Measurements from ENCODE around the gene DPEP1. TPM values are rescaled to one million over a fixed set of nuclear protein-coding genes. Genes with fewer than 3 reads are reported as not detected.

DPEP1 gene
- total RNA-seq, 3 donors from 2014 or later (not counting 1 experiment from before 2014, with no cell fraction given): not detected

DNA sequence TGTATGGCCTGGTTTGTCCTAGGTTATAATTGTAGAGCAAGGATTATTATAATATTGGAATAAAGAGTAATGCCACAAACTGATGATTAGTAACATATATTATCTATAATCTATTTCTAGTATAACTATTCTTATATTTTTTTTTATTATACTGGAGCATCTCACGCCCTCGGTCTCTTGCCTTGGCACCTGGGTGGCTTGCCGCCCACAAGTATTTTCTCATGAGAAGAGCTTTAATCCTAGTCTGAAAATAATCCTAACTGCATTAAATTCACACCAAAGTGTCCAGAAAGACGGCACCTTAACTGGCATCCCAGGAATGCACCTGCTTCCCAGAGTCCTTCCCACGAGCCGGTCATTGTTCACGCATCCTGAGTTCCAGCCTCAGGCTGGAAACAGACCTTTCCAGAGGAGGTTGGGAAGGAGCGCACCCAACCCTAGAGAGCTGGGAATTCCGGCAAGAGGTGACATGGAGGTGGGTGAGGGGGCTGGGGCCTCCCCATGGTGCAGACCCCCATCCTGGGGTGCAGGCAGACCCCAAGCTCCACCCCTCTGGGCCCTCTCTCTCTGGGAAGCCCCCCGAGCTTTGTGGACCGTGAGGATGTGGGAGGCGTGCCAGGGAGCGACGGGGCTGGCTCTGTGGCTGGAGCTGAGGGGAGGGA is 28.1 kb downstream of the DPEP1 start:
- H3K36me3 Mint-ChIP-seq: no peaks in the 10 kb centered on the region
- H3K4me3 Mint-ChIP-seq: peak overlapping the region; percentile 79
- intact Hi-C loops (cut with micrococcal nuclease): no loop called here
- Histone ChIP-seq H3K9me3 (ENCODE audit: control insufficient read depth, insufficient read depth, low read length) (no peaks in the 10 kb centered on the region), H3K4me3 (ENCODE audit: low read length) (no peak overlapping the region), H3K36me3 (ENCODE audit: control insufficient read depth, insufficient read depth, low read length) (peaks cover 24% of the 10 kb centered on the region), H3K27ac (ENCODE audit: low read length) (no peak overlapping the region), H3K27me3 (ENCODE audit: control insufficient read depth, insufficient read depth, low read length) (no peaks in the 10 kb centered on the region), H3K4me1 (ENCODE audit: control insufficient read depth, insufficient read depth, low read length) (peaks cover 7% of the 10 kb centered on the region)
- no peaks in the 10 kb centered on the region for H3K27me3 Mint-ChIP-seq (ENCODE audit: low read depth in 2 of 2)
- H3K9me3 Mint-ChIP-seq: no peaks in the 10 kb centered on the region
- DNase-seq: no peak
- no peak for ATAC-seq
- peak overlapping the region in 1 of 2 donors; percentile 42 for H3K27ac Mint-ChIP-seq
- 66% methylated on average over 10 of the region's 14 CpGs for WGBS (ENCODE audit: insufficient coverage)
- TF ChIP-seq, protein P1, sequence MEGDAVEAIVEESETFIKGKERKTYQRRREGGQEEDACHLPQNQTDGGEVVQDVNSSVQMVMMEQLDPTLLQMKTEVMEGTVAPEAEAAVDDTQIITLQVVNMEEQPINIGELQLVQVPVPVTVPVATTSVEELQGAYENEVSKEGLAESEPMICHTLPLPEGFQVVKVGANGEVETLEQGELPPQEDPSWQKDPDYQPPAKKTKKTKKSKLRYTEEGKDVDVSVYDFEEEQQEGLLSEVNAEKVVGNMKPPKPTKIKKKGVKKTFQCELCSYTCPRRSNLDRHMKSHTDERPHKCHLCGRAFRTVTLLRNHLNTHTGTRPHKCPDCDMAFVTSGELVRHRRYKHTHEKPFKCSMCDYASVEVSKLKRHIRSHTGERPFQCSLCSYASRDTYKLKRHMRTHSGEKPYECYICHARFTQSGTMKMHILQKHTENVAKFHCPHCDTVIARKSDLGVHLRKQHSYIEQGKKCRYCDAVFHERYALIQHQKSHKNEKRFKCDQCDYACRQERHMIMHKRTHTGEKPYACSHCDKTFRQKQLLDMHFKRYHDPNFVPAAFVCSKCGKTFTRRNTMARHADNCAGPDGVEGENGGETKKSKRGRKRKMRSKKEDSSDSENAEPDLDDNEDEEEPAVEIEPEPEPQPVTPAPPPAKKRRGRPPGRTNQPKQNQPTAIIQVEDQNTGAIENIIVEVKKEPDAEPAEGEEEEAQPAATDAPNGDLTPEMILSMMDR (IDR thresholded peaks at IDR 0.05): peak; percentile 6
- peaks cover 8% of the 10 kb centered on the region in 2 donors for H3K4me1 Mint-ChIP-seq

DNA sequence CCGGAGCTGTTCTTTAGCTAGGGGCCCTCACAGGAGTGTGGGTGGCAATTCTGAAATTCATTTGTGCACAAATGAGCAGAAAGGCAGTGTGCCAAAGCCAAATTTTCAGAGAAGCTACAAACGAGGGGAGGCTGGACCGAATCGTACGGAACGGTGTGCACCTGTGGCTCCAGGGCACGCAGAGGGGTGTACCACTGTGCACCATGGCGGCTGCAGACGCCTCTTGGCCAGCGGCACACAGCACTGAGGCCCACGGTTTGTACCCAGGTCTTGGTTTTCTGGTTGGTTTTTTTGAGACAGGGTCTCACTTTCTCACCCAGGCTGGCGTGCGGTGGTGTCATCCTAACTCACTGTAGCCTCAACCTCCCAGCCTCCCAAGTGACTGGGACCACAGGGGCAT is 29.1 kb downstream of the DPEP1 start:
- Mint-ChIP-seq H3K4me3 (no peak overlapping the region), H3K27ac (no peak overlapping the region), H3K9me3 (no peaks in the 10 kb centered on the region), H3K27me3 (ENCODE audit: low read depth in 2 of 2) (no peaks in the 10 kb centered on the region), H3K4me1 (peaks cover 8% of the 10 kb centered on the region in 2 donors), H3K36me3 (no peaks in the 10 kb centered on the region)
- Histone ChIP-seq H3K4me1 (ENCODE audit: control insufficient read depth, insufficient read depth, low read length) (peaks cover 7% of the 10 kb centered on the region), H3K4me3 (ENCODE audit: low read length) (no peak overlapping the region), H3K9me3 (ENCODE audit: control insufficient read depth, insufficient read depth, low read length) (no peaks in the 10 kb centered on the region), H3K27ac (ENCODE audit: low read length) (no peak overlapping the region), H3K27me3 (ENCODE audit: control insufficient read depth, insufficient read depth, low read length) (no peaks in the 10 kb centered on the region), H3K36me3 (ENCODE audit: control insufficient read depth, insufficient read depth, low read length) (peaks cover 32% of the 10 kb centered on the region)
- WGBS (ENCODE audit: insufficient coverage): 91% methylated on average over 13 of the region's 13 CpGs
- ATAC-seq (no peak), DNase-seq (no peak)
- intact Hi-C loops (cut with micrococcal nuclease): no loop called here
- TF ChIP-seq, protein P1 (IDR thresholded peaks at IDR 0.05): no peak

DNA sequence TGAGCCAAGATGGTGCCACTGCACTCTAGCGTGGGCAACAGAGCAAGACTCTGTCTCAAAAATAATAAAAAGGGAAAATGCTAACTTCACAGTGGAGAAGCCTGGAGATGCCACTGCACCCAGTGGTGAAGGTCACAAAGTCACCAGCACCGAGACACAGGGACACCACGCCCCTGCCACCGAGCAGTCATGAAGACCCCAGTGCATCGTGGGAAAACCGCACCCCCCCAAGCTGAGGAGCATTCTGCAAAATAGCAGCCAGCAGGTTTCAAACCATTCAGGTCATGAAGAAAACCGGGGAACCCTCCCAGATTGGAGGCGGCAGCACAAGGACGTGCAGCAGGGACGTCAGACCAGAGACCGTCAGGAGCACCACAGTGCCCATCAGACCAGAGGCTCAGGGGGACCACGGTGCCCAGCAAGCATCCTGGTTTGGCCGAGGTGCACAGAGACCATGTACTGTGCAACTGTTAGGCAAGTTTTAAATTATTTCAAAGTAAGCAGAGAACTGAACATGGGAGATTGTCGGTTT is 30.4 kb downstream of the DPEP1 start:
- H3K27ac ChIP-seq (ENCODE audit: low read length): no peak overlapping the region
- intact Hi-C loops (cut with micrococcal nuclease): no loop called here
- no peak for ATAC-seq
- H3K27ac Mint-ChIP-seq: peak overlapping the region in 1 of 2 donors; percentile 29
- H3K9me3 ChIP-seq (ENCODE audit: control insufficient read depth, insufficient read depth, low read length): no peaks in the 10 kb centered on the region
- no peaks in the 10 kb centered on the region for H3K9me3 Mint-ChIP-seq
- no peaks in the 10 kb centered on the region for H3K27me3 ChIP-seq (ENCODE audit: control insufficient read depth, insufficient read depth, low read length)
- H3K4me3 ChIP-seq (ENCODE audit: low read length): no peak overlapping the region
- WGBS (ENCODE audit: insufficient coverage): 90% methylated on average over 14 of the region's 14 CpGs
- peaks cover 7% of the 10 kb centered on the region for H3K4me1 ChIP-seq (ENCODE audit: control insufficient read depth, insufficient read depth, low read length)
- peaks cover 37% of the 10 kb centered on the region for H3K36me3 ChIP-seq (ENCODE audit: control insufficient read depth, insufficient read depth, low read length)
- H3K4me3 Mint-ChIP-seq: no peak overlapping the region
- H3K4me1 Mint-ChIP-seq: peaks cover 8% of the 10 kb centered on the region in 2 donors
- TF ChIP-seq, protein P1 (IDR thresholded peaks at IDR 0.05): no peak
- no peaks in the 10 kb centered on the region for H3K27me3 Mint-ChIP-seq (ENCODE audit: low read depth in 2 of 2)
- no peaks in the 10 kb centered on the region for H3K36me3 Mint-ChIP-seq
- no peak for DNase-seq
